Activated T-helper 1 cell treated with anti-CD3 and anti-CD28 coated beads, Interleukin-2, amount 50 U/mL, for 16 hours (primary cell): Measurements from ENCODE around the gene OR10H2.
"Not testable (repeated sequence)": the region's sequence is repeated elsewhere in the genome, so short reads cannot be mapped to it uniquely, and the experiment has no call there.

Experiments used
- DNase-seq, 2 donors: peaks; one replicate each; pipeline ENCODE4 v3.0.0-alpha.2; 2020; ENCODE audit warnings: low read depth in 1 of 2, low spot score in 1 of 2

Gene OR10H2, protein sequence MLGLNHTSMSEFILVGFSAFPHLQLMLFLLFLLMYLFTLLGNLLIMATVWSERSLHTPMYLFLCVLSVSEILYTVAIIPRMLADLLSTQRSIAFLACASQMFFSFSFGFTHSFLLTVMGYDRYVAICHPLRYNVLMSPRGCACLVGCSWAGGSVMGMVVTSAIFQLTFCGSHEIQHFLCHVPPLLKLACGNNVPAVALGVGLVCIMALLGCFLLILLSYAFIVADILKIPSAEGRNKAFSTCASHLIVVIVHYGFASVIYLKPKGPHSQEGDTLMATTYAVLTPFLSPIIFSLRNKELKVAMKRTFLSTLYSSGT

DNA sequence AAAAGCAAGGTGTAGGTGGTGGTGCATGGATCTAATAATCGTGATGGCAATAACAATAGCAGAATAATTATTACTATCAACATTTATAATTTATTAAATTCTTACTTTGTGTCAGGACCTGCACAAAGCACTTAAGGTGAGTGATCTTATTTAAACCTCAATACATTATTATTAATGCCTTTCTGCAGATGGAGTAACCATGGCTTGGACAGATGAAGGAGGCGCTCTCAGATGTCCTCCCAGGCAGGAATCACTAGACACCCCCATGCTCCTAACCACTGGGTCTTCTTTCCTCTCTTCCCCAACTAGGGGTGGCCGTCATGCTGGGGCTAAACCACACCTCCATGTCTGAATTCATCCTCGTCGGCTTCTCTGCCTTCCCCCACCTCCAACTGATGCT, at the start of gene OR10H2:
Gene OR10H2, plus strand, starts transcription at position 301 of the 400 bp plus-strand sequence. Its CDS starts 20 bp downstream, at position 321.
- DNase-seq: no peak

DNA sequence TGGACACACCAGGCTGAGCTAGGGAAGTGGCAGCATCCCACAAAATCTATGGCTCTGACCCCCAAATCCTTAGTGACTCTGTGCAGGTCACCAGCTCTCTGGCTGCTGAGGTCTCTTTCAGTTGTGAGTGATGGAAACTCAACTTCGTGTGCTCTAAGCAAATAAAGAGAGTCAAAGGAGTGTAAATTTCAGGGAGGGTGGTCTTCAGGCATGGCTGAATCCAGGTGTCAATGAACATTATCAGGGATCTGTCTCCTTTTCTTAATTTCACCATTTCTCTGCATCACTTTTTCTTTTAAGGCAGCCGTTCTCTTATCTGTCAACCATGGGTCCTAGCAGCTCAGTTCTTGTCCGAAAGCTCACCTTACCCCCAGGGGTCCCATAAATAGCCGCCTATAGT, 48.7 kb upstream of the OR10H2 start:
- no peak for DNase-seq

DNA sequence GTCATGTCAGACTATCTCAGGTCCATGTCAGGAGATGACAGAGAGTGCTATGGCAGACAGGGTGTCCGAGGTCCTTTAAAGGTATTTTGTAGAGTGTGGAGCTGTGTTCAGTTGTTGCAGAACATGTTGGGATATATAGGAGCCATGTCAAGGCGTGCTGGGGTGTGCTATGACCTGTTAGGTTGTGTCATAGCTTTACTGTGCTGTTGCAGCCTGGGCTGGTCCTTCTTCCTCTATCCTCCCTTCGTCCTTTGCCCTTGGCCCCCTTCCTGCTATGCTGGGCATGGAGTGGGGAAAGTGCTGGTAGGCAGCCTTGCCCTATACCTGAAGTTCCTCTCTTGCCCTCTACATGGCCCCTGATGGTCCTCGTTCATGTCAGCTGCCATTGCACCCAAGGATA, 48.0 kb upstream of the OR10H2 start:
- DNase-seq: not testable (repeated sequence)

DNA sequence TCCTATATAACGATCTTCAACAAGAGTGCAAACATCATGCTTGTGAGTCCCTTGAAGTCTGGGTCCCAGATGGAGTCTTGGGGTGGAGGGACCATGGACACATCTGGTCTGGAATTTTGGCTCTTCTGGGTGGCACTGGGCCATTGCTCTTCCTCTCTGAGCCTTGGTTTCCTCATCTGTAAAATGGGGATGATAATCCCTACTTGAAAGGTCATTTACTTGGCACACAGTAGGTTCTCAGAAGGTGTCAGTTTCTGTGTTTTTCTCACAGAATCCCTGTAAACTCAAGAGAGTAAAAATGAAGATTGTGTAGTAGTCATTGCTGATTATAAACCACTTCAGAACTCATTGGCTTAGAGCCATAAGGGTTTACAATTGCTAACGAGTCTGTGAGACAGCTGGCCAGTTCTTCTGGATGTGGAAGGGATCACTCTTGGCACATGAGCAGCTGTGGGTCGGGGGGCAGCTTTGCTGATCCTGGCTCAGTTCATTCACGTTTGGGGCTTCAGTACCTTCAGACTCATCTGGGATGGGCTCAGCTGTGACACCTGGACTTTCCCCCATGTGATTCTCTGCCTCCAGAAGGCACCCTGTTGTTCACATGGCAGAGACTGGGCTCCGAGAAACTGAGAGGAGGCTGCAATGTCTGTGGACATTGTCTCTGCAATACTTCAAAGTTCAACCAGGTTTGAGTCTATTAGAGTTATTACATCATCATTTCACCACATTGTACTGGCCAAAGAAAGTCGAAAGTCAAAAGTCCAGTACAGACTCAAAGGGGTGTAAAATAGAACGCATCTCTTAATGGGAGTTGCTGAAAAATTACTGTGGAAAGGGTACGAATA, 47.1 kb upstream of the OR10H2 start:
- DNase-seq: no peak

DNA sequence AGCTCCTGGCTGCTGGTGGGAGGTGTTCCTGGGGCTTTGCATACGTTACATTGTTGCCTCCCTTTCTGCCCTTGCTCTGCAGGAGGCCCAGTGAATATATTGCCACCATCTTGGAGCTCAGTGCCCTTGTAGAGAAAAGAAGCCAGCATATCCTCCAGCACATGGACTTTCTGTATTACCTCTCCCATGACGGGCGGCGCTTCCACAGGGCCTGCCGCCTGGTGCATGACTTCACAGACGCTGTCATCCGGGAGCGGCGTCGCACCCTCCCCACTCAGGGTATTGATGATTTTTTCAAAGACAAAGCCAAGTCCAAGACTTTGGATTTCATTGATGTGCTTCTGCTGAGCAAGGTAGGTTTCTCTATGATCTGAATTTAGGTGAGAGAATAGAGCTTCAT, 44.4 kb upstream of the OR10H2 start:
- DNase-seq: no peak

DNA sequence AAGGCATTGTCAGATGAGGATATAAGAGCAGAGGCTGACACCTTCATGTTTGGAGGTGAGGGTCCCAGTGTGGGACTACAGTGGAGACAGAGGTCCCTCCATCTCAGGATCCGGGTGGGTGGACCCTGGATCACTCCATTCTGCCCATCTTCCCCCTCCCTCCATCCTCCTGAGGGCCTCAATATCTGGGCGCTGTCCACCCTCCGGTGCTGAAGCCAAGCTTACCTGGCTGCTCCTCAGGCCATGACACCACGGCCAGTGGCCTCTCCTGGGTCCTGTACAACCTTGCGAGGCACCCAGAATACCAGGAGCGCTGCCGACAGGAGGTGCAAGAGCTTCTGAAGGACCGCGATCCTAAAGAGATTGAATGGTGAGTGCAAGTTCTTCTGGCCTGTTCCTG, 43.0 kb upstream of the OR10H2 start:
- no peak for DNase-seq

DNA sequence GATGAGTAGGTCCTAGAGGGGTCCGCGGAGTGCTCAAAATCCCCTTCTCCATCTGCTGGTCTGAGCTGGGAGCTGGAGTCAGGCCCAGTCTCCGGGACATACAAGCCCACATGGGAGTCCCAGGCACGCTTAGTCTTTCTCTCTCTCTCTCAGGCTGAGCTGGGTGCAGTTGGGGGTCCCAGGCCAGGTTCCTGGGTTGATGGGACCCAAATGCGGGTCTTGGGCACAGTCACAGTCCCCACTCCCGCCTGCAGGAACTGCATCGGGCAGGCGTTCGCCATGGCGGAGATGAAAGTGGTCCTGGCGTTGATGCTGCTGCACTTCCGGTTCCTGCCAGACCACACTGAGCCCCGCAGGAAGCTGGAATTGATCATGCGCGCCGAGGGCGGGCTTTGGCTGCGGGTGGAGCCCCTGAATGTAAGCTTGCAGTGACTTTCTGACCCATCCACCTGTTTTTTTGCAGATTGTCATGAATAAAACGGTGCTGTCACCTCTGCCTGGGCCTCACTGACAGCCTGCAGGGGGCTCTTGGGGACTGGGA, 31.1 kb upstream of the OR10H2 start:
- DNase-seq: no peak

DNA sequence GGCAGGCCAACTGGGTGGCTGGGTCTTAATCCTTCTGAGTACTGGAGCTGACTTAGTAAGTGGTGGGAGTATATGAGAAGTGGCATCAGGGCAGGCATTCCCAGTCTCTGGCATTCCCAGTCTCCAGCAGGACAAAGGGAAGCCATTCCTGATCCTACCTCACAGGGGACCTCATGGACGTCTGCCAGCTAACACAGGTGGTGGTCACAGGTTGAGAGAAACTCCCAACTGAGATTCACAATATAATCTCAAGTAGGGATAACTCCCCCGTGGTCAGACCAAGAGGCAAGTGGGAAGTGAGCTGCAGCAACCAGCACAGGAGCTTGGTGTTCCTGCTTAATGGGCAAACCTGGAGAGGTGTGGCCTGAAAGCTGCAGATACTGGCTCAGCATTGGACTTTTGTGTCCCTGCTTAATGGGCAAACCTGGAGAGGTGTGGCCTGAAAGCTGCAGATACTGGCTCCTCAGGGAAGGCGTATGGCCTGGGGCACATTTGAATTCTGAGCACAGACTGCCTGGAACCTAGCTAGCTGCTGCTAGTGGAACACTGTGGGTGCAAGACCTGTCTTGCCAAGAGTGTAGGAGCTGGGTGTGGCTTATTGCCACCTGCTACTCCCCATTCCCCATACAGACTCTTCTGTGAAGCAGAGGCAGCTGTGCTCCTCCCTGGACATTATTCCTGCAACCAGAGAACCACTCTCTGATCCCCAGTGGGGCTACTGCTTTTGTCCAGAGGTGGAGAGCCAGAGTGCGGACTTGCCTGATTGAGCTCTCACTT, 25.9 kb upstream of the OR10H2 start:
- no peak for DNase-seq

DNA sequence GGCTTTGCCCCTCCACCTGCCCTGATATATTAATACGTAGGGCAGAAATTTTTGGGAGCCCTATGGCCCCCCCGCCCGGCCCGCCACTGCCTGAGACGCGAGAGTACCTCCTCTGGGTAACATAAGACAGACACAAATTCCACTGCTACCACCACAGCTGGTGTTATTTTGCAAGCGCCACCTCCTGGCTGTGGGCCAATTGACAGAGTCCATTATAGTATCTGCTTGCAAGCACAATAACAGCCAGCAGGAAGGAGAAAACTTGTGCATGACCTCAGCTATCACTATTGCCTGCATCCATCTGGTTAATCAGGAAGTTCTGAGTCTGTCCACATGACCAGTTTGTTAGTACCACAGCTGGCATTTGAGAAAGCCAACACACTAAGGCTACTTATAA, 25.3 kb upstream of the OR10H2 start:
- no peak for DNase-seq

DNA sequence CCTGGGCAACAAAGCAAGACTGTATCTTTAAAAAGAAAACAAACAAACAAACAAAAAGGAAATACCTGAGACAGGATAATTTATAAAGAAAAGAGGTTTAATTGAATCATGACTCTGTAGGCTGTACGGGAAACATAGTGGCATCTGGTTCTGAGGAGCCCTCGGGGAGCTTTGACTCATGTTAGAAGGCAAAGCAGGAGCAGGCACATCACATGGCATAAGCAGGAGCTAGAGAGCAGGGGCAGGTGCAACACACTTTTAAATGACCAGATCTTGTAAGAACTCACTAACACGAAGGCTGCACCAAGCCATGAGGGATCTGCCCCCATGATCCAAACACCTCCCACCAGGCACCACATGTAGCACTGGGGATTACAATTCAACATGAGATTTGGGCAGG, 13.2 kb upstream of the OR10H2 start:
- DNase-seq: no peak

DNA sequence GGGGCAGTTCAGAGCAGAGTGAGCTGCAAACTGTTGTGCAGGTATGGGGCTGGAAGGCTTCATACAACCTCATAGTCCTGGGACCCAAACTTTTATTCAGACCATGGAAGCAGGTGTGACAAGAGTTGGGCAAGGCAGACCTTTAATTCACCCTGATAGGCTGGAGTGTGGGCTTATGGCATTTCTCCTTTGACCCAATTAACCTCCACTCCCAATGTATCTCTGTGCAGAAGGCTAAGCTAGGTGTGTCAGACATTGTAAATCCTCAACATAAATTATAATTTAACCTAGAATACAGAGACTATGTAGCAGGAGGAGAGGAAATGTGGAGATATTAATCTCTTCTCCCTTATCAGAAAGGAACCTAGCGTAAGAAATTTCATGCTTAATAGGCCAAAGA, 12.2 kb upstream of the OR10H2 start:
- DNase-seq: no peak

DNA sequence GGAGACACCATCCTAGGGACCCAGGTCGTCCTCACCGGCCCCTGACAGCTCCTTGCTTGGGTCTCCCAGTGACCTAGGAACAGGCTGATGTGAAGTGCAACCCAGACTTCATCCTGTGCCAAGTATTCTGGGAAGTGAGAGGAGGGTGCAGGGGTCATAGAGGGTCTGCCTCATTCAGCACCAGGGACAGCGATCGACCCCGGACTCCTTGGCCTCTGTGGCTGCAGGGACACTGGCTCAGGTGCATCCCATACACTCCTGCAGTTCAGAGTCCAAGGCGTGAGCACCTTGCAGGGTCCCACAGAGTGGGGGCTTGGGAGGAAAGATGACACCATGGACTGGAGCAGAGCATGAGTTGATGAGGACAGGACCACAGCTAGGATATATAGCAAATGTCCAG, 10.0 kb upstream of the OR10H2 start:
- no peak for DNase-seq

DNA sequence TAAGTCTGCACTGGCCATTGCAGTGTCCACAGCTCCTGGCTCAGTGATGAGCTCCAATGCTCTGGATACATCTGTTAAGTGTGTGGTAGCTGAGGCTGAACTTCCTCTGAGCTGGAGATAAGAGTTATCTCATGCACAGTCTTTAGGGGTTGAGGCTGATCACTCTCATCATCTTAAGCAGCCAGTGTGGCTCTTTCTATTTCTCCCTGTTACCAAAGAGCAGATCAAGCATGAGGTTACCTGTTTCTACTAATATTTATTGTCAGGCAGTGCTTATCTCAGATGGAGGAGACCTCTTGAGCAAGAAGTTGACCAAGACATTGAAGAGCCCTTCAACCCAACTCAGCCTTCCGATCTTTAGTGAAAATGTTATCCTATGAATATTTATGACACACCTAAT, 6.6 kb upstream of the OR10H2 start:
- DNase-seq: no peak

DNA sequence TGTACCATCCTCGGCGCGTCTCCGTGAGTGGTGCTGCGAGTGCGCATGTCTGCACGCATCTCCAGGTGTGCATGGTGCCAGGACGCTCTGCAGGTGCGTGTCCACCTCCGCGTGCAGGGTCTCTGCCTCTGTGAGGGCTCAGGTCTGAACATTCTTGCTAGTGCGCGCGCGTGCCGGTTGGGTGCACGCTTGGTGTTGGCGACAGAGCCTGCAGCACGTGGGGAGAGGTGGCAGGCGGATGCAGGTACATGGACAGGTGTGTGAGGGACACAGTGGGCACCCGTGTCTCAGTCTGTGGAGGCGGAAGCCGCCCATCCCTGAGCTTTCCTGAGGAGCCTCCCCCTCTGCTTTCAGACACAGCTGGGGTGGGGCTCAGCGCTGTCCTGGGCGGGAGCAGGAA, 4.9 kb upstream of the OR10H2 start:
- DNase-seq: no peak

DNA sequence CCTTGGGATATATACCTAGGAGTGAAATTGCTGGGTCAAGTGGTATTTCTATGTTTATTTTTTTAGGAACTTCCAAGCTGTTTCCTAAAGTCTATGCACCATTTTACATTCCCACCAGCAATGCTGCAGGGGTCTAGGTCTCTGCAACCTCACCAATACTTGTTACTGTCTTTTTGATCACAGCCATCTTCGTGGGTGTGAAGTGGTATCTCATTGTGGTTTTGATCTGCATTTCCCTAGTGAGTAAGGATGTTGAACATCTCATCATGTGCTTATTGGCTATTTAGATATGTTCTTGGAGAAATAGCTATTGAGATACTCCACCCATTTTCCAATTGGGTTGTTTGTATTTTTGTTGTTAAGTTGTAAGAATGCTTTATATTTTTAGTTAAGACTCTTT, 2.7 kb downstream of the OR10H2 start:
- no peak for DNase-seq

DNA sequence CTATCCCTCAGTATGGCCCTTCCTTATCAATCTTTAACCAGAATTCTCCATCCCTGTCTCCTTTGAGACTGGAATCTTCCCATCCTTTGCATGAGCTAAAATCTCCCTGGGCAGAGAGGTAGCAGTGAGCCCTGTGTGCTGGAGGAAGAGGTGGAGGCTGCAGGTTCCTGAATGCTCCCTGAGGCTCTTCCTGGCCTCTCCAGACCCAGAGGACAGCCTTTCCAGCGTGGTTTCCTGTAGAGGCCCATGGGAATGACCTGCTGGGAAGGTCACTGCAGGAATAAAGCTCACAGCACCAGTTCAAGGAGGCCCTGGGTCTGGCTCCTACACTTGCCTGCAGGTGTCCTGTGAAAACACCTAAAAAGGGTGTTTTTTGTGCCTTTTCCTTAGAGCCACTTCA, 4.6 kb downstream of the OR10H2 start:
- no peak for DNase-seq

DNA sequence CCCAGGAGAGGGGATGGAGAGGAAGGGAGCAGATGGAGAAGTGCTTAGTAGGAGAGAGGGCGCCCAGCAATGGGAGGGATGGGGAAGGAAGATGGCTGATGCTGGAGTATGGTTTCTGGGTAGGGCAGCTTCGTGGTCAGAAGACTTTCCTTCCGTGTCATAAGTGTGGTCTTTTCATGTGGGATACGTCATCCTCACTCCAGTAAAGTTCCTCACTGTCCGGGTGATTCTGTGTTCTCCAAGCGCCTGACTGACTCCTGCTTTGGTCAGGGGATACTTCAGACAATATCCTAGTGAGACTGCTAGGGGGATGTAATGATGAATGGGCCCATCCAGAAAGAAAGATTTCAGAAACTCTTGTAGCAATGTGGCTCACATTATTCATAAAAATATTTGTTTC, 6.1 kb downstream of the OR10H2 start:
- DNase-seq: no peak

DNA sequence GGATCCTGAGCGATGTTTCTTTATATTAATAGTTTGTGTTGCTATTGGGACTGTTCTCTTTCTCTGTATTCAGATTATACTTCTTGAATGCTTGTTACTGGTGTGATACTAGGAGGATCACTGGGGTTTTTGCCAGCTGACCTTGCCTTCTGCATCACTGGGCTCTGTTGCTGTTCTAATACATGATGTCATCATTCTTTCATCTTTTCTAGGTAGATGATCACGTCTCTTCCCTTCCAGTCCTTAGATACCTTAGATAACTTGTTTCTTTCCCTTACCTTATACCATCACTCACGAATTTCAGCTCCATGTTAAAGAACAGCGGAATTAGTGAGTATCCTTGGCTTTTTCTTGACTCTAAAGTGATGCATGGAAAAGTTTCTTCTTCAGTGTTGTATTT, 9.9 kb downstream of the OR10H2 start, which contains the start of gene OR10H3:
Gene OR10H3, plus strand, starts transcription at position 264 of the 400 bp plus-strand sequence. CDS start 3,408 bp downstream, outside the sequence.
- DNase-seq: no peak

DNA sequence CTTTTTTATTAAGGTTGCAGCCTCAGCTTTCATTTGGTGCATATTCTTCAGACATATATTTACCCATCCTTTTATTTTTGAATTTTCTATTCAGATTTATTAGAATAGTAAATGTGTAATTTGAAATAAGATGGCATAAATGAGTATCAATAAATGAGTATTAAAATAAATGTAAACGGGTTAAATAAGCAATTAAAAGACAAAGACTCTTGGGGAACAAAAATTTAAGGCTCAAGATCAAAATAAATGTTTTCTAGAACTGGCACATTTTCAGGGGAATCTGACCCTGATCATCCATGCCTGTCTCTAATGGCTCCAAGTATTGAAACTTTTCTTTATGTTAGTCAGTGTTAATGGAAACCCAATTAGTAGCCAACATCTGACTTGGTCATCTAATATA, 13.0 kb downstream of the OR10H2 start:
- no peak for DNase-seq

DNA sequence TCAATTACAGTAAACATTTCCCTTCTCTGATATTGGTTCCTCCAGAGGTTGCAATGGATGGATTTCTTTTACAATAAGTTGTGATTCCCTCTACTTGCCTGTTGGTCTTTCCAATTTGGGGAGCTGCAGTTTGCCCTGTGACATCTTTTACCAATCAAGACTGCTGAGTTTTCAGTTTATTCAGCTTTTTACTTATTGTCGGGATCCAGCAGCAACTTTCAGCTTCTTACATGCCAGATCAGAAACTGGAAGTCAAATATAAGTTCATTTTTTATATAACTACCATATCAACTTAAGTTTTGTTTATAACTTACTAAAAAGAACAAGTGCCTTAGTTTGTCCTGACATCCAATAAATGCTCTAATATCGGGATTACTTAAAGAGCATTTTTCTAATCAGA, 20.4 kb downstream of the OR10H2 start:
- DNase-seq: no peak

DNA sequence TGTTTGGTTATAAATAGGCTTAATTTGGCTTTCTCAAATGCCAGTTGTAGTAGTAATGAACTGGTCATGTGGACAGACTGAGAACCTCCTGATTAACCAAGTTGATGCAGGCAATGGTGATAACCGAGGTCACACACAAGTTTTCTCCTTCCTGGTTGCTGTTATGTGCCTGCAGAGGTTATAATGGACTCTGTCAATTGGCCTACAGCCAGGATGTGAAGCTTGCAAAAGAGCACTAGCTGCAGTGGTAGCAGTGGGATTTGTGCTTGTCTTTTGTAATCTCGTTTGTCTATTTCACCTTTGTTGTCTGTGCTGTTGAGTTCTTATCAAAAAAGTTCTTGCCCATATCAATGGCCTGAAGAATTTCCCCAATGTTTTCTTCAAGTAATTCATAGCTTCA, 30.6 kb downstream of the OR10H2 start:
- DNase-seq: no peak
